Dedifferentiated amniotic fluid mesenchymal stem cell (primary cell): Measurements from ENCODE around the gene COL11A1.

Source experiments
- DNase-seq: peaks from one replicate; pipeline ENCODE4 v3.0.0-alpha.2; 2016; ENCODE audit errors: extremely low spot score

Gene COL11A1

DNA sequence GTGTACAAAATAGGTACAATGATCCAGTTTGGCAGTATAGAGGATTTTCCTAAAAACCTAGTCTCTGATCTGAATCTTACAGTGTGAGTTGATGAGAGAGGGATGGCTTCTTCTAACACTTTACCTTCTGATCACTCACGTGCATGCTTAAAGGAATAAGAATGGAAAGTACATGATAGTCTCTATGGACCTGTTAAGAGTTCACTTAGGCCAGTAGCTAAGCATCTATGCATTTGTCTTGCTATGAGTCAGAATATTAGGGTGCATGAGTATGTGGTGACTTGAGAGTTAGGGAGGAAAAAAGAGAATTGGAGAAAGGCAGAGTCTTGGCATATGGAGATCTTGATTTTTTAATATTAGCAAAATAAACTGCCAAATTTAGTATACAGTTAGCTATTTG, 206.3 kb downstream of the COL11A1 start:
- no peak for DNase-seq

DNA sequence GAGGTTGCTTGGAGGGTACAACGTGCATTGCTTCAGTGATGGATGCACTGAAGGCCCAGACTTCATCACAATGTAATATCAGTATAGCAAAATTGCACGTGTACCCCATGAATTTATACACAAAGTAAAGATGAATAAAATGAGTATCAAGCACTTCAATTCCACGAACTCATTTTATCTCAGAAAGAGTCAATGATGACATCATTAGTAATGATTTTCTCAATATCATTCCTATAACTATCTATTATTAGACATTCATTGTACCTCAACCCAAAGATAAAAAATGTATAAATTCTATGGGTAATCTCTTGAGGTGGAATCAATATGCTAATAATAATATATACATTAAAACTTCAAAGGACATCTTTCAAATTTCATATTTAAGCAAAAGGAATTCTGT, 208.4 kb downstream of the COL11A1 start:
- DNase-seq: no peak

DNA sequence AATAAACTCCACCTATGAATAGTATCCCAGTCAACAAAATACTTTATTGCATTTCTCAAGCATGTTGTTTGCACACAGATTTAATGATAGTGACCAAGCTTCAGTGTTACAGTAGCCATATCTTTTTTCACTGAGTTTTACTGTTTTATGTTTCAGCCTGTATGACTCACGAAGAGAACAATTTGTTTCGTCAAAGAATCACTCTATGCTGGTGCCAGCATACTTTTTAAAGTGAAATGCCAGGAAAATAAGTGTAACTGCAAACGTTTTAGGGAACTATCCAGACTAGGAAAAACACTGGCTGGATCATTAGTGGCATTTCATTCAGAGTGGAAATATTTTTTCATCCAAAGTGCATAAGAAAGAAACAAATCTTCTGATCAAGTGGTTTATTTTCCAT, 210.8 kb downstream of the COL11A1 start:
- peak; percentile 89 for DNase-seq

DNA sequence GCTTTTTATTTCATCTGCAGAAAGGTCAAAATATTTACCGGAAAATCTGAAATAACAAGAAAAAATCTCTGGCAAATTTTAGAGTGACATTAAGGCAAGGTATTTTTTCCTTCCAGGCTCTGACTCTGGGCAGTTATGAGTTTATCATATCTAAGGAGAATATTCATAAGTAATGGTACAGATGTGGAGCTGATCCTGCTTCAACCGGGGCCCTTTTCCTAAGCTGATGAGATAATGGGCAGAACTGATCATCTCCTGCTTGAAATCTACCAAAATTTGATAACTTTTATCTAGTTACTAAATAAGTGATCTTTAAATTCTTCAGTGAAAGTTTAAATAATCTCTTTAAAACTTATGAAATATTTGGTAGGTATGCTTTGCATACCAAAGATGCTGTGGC, 211.6 kb downstream of the COL11A1 start:
- DNase-seq: no peak

DNA sequence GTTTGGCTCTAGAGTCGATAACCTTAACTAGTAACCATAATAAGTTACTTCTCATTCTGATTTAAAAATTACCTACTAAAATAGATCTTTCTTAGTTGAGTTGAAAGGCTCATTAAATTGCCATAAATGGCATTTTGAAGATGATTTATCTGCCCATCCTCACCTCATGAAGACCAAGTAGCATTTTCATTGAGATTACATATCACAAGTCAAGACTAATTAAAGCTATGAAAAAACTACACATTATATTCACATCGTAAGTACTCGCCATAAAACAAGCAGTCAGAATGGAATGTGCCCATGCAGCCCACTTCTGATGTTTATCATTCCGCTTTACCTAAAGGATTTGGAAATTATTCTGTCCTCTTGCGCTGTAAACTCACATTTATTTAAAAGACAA, 212.0 kb downstream of the COL11A1 start:
- no peak for DNase-seq

DNA sequence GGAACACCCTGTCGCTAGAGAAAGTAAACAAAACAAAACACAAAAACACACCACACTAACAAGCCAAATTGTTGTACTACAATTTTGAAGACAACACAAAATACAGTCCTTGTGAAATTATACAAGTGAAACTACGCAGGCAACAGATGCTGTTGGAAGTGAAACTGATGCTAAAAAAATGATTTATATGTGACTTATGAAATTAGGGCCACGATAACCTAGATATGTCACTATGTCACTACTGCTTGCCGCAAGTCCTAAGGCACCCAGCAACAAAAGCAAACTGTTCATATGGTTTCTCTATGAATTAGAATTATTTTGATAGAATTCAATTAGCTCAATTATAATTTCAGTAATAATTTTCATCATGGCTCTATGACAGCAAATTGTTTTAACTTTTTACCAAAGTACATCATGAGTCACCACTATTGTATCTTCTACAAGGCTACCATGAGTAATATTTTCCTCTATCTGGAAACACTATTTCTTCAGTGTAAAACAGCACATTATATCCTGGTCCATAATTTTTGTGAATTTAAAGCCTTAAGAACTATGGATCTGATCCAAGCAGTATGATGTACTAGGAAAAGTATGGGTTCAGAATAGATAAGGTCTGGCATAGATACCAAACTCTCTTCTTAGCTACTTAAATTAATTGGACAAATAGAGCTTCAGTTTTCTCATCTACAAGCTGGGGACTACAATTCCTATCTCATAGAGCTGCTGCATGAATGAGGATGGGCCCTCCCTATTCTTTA, 216.3 kb downstream of the COL11A1 start:
- peak; percentile 67 for DNase-seq

DNA sequence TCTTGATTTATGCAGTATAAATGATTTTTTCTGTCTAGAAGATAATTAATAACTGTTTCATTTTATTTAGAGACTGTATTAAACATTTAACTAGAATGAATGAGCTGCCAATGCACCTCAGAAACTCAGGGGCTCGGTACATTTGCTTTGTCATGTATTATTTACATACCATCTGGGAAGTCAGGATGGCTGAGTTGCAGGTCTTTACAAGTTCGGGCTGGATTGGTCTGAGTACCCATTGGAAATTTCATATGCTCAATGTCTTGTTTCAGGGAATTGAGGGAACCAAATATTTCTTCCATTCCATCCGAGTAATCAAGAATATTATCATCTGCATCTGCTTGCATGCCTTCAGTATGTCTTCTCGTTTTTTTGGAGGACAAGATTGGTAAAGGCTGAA, 221.7 kb downstream of the COL11A1 start:
- DNase-seq: no peak

DNA sequence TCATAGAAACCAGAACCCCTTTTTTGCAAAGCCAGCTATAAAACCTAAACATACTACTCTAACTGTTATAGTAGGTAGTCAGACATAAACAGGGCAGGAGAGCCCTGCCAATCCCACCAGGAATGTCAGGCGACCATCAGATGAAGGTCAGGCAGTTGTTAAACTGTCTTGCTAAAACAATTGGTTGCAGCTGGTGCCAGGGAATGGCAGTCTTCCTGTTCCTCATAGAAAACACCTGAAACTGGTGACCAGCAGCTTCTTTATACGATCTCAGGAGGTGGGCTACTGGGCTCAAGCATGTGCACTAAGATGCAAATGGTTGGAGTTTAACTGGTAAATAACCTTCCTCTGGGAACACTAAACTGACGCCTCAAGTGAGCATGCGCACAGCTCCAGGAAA, 224.1 kb downstream of the COL11A1 start:
- DNase-seq: no peak

DNA sequence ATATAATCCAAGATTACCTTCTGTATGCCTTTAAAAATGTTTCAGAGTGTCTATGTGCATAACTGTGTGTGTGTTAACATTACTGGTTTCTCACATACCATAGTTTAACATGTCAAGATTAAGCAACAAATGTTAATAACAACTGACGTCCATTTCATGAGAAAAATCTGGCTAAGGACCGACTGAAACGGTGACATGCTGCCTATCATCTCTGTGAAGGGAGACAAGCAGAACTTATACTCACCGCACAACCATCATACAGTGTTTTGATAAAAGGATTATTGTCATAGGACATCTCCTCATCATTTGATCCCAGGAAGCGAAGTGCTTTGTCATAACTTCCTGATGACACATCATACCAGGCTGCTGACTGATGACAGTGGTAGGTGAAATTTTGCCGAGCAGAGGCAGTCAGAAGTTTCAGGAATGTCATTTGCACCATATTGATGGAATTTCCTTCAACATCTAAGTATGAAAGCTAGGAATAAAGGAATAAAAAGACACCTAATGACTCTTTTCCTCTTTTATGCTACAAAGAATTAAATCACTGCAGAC, 228.8 kb downstream of the COL11A1 start:
- DNase-seq: peak; percentile 46

DNA sequence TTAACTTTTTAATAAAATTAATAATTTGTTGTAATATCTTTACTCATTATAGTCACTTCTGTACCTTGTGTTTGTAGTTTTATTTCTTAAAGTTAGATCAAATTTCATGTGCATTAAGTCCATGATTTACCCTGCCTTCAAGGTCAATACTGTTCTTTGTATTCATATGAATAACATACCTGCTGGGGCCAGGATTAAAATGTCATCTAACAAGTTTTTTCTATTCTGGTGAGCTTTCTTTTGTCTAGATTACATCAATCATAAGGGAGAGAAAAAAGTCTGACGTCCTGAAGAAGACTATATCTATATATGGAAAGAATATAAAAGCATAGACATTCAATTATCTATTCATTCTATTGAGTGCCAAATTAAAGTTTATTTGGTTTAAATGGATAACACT, 232.6 kb downstream of the COL11A1 start:
- DNase-seq: no peak

DNA sequence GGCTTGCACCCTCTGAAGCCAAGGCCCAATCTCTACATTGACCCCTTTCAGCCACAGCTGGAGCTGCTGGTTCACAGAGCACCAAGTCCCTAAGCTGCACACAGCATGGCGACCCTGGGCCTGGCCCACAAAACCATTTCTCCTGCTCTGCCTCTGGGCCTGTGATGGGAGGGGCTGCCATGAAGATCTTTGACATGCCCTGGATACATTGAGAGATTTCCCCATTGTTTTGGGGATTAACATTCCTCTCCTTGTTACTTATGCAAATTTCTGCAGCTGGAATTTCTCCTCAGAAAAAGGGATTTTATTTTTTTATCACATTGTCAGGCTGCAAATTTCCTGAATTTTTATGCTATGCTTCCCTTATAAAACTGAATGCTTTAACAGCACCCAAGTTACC, 235.8 kb downstream of the COL11A1 start:
- DNase-seq: no peak

DNA sequence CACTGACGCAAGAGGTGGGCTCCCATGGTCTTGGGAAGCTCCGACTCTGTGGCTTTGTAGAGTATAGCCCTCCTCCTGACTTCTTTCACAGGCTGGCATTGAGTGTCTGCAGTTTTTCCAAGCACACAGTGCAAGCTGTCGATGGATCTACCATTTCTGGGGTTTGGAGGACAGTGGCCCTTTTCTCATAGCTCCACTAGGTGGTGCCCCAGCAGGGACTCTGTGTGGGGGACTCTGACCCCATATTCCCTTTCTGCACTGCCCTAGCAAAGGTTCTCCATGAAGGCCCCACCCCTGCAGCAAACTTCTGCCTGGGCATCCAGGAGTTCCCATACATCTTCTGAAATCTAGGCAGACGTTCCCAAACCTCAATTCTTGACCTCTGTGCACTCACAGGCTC, 236.2 kb downstream of the COL11A1 start:
- no peak for DNase-seq

DNA sequence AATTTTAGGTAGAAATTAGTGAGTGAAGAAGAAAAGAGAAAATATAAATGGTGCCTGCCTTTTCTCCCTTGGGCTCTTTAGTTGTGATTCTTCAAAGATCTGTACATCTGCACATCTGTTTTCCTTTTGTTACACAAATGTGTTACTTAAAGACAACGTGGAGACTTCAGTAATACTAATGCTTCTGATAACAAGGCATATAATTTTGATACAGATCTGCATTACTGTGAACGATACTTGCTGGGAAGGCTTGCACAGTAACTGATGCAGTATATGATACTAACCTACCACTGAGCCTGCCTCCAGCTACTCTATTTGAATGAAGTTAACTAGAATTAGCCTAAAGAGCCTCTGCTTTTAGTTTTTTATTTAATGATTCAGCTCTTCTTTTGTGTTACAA, 244.6 kb downstream of the COL11A1 start:
- DNase-seq: no peak

DNA sequence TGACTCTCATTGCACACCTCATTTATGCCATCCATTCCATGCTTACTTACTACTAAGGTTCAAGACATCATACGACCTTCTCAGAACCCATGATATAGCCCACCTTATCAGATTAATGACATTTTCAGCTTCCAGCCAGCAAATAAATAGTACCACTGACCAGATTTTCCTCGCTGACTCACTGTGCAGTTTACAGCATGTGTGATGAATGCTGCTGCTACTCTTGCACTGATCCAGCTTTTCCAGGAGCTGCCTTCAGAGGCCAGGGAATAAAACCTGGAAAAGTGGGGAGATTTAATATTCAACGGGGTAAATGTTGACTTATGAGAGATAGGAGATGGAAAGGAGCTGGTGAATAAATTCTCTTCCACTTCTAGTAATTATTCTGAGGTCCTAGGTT, 247.1 kb downstream of the COL11A1 start:
- no peak for DNase-seq

DNA sequence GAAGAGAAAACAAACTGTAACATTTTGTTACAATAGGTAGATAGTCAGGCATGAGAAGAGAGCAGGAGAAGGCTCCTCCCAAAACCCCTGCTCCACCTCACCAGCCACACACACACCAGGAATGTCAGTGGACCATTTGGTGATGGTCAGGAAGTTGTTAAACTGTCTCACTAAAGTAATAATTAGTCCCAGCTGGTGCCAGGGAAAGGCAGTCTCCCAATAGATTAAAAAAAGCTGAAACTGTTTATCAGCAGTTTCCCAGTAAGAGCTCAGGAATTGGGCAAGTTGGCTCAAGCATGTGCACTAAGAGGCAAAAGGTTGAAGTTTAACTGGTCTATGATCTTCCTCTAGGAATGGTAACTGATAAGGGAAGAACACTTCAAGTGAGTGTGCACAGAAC, 249.6 kb downstream of the COL11A1 start:
- DNase-seq: no peak

DNA sequence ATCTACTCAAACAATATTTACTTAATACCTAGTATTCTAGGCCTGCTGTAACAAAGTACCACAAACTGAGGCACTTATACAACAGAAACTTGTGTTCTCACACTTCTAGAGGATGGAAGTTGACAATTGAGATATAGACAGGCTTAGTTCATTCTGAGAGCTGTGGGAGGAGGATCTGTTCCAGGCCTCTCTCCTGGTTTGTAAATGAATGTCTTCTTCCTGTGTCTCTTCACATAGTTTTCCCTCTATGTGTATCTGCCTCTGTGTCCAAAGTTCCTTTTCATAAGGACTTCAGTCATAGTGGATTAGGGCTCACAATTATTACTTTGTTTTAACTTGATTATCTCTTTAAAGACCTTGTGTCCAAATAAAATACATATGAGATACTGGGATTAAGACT, 251.1 kb downstream of the COL11A1 start:
- no peak for DNase-seq

DNA sequence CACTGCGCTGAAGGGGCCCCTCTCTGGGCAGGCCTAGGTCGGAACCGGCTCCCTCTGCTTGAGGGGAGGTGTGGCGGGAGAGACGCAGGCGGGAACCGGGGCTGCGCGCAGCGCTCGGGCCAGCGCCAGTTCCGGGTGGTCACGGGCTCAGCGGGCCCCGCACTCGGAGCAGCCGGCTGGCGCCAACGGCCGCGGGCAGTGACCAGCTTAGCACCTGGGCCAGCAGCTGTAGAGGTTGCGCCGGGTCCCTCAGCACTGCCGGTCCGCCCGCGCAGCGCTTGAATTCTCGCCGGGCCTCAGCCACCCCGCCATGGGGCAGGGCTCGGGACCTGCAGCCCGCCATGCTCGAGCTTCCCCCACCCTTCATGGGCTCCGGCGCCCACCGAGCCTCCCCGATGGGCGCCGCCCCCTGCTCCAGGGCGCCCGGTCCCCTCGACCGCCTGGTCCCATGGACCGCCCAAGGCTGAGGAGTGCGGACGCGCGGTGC, 254.6 kb downstream of the COL11A1 start:
- DNase-seq: no peak

DNA sequence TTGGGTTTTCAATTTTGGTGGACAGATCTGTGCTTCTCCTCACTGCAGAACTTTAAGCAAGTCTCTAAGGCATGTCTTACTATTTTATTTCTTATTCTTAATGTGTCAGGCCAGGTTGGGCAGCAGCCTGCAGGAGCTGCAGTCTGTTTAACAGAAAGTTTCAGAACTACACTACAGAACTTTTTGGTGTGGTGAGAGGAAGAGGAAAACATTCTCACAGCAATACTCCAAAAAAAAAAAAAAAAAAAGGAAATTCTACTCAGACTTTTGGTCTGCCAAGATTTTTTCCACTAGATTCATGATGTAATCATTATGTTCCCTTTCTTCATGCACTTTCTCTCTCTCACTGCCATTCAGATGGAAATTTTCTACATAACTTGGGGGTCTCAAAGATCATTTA, 255.2 kb downstream of the COL11A1 start:
- no peak for DNase-seq

DNA sequence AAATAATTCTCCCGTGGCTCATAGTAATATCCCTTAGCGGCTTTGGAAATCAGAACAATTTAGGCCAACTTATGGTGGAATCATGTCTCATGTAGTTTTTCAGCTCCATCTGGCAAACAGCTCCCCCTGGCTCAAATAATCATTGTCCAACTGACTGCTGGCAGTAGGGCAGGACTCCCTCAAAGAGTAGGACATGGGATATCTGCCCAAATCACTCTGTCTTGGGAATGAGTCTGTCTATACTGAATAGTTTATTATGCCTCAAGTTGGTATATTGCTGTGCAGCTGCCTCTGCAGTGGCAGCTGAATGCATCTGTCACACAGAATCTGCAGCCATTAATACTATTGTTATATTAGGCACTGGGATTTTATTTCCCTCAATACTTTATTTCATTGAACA, 255.7 kb downstream of the COL11A1 start:
- DNase-seq: no peak

DNA sequence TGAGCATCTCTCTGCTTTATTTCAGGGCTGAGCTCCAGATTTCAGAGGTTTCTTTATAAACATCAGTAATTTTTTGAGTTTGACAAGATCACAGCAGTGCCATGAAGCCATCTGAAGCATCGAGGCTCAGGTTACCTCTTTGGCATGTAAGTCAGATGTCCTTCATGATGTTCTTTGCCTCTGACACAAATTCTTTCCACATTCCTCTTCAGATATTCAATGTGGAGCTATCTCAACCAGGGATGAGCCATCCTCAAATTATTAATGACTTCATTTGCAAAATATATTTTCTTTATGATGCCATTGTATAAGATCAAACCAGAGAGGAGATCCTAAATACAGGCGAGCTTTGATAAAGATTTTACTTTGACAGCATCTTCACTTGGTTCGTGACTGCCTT, 256.7 kb downstream of the COL11A1 start:
- peak; percentile 20 for DNase-seq

DNA sequence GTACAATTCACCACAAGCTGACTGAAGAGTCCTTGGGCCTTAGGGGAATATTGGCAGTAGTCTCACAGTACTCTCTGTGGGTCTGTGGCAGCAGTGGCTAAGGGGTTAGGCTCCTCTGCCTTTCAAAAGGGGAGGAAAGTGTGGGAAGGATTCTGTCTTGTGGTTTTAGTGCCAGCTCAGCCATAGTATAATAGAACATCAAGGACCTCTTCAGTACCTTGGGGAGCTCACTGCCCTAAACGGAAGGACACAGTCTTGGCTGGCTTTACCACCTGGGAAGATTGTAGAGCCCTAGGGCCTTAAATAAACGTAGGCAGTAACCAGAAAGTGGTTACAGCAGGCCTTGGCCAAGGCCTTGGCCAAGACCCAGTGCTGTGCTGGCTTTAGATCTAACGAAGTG, 265.7 kb downstream of the COL11A1 start:
- DNase-seq: no peak

DNA sequence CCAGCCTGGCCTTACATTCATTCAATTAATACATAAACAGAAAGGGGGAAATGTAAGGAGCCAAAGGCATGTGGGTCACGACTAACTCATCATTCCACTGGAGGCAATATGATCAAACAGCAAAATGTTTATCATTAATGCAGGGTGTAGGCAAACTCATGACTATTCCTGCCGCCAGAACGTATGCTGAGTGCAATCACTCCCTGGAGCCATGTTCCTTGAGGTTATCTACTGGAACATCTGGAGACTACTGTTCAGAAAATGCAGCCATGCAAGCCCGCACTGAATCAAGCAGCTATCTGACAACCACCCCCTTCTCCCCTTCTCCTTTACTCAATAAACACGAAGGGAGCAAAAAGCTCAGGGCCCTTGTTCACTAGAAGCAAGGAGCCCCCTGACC, 267.6 kb downstream of the COL11A1 start:
- DNase-seq: no peak

DNA sequence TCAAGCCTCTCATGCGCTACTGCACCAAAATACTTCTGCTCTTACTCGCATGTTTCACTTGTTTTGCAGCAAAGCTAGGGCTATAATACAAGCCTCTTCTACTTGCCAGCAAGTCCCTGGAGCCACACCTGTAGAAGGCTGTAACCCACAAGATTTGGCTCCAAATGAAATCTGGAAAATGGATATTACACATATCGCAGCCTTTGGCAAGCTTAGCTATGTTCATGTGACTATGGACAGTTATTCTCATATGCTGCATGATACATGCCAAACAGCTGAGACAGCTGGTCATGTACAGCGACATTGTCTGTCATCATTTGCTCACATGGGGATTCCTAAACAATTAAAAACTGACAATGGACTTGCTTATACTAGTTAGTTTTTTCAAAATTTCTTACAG, 270.3 kb downstream of the COL11A1 start:
- no peak for DNase-seq

DNA sequence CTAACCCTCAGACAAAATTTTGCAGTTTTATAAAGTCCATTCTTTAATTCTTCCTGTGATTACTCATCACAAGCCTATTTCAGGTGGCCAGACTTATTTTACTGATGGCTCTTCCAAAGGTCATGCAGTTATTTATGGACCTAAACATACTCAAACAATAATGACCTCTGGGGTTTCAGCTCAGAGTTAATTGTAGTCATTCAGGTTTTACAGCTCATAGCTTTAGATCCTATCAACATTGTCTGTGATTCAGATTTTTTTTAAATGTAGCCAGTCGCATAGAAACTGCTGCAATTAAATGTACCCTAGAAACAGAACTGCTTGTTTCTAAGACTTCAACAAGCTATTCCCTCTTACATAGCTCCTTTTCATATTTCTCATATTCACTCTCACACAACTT, 270.8 kb downstream of the COL11A1 start:
- no peak for DNase-seq
